Kidney (tissue), 22 donors: Measurements from ENCODE around the gene PNKP. TPM values are rescaled to one million over a fixed set of nuclear protein-coding genes. Genes with fewer than 3 reads are reported as not detected.

Source experiments
- DNase-seq, 5 donors: peaks; one replicate each; pipeline ENCODE4 v3.0.0-alpha.2; 2013 to 2020
- FAIRE-seq: peaks from 2 replicates; lab custom pipeline; 2012; peaks lifted over from hg19 to GRCh38; lab: Jason Lieb, UNC
- H3K27ac ChIP-seq, 2 donors: one replicate each; pipeline ENCODE4 v1.7.0; 2013; ENCODE audit warnings: low read depth in 2 of 2, low read length in 2 of 2, inconsistent platforms in 1 of 2
- H3K27me3 ChIP-seq: one replicate; pipeline ENCODE4 v1.7.1; 2013; ENCODE audit warnings: low read length, inconsistent platforms; ENCODE audit not compliant: control insufficient read depth, insufficient read depth
- H3K36me3 ChIP-seq, 3 donors: one replicate each; pipeline versions ENCODE4 v1.7.0 to v1.7.1; 2013; ENCODE audit warnings: low read length in 3 of 3, control low read depth in 1 of 3, inconsistent platforms in 1 of 3; ENCODE audit not compliant: insufficient read depth in 3 of 3, control insufficient read depth in 2 of 3
- H3K4me1 ChIP-seq, 3 donors: one replicate each; pipeline versions ENCODE4 v1.7.0 to v1.7.1; 2013; ENCODE audit warnings: low read length in 3 of 3, inconsistent platforms in 1 of 3, low read depth in 1 of 3; ENCODE audit not compliant: control insufficient read depth in 2 of 3, insufficient read depth in 2 of 3
- H3K4me3 ChIP-seq, 3 donors: one replicate each; pipeline versions ENCODE4 v1.7.0 to v1.8.1; 2013; ENCODE audit warnings: low read length in 3 of 3, control low read depth in 1 of 3, inconsistent platforms in 1 of 3
- H3K9ac ChIP-seq, 3 donors: one replicate each; pipeline versions ENCODE4 v1.7.0 to v1.7.1; 2013; ENCODE audit warnings: low read length in 3 of 3, control low read depth in 1 of 3, inconsistent platforms in 1 of 3
- H3K9me3 ChIP-seq, 3 donors: one replicate each; pipeline versions ENCODE4 v1.7.0 to v1.7.1; 2013; ENCODE audit warnings: low read length in 3 of 3, control low read depth in 1 of 3, inconsistent platforms in 1 of 3; ENCODE audit not compliant: control insufficient read depth in 2 of 3, insufficient read depth in 1 of 3
- CTCF ChIP-seq: IDR thresholded peaks from 3 replicates; pipeline ENCODE4 v1.5.1; 2012; ENCODE audit warnings: mild to moderate bottlenecking, moderate library complexity, borderline replicate concordance; ENCODE audit not compliant: insufficient read depth; ENCODE audit errors: extremely low read depth
- intact Hi-C: fragments of 100-400 bp; cut with DNase I; formaldehyde crosslinking; loops from one replicate; pipeline ENCODE4 v1.11.1; 2022
- long read RNA-seq, 10 donors: library from polyadenylated mRNA in 1 of 10; unstranded in 1 of 10; transcript quantifications; one replicate each; pipeline ENCODE4 v2.0.0 and lab custom pipeline, GENCODE V29; 2021 to 2026
- polyA plus RNA-seq: library from polyadenylated mRNA; stranded (reverse); fragments of 350-450 nt; fragmentation: Illumina TruSeq; extraction: RNeasy Lipid Tissue Mini Kit (QIAGEN cat#74804); gene quantifications from one replicate; pipeline ENCODE4 v1.2.3, GENCODE V29; 2014; ENCODE audit warnings: low read depth, low replicate concordance; ENCODE audit not compliant: insufficient read depth
- total RNA-seq: library from RNA; stranded (reverse); fragmentation: NEBNext Ultra II Directional; extraction: Animal tissue kit (Norgen Biotek cat#: 25700); gene quantifications from one replicate; pipeline ENCODE4 v1.2.1, GENCODE V29; 2021
- donor health status: control.
- donor health status: control.
- donor health status: control.
- donor health status: control.
- donor health status: control.
- donor health status: DM: yes; HTN: yes; CAD: no.
- donor health status: Normal renal cell carcinoma (clear cell type).

PNKP gene
- total RNA-seq: 101 TPM
- polyA plus RNA-seq: 45.5 TPM
- long read RNA-seq, donor 1, partial matches to known transcripts: 0 of 7 reads
- long read RNA-seq, donor 1, other reads (novel, unspliced or antisense): 0 of 7 reads
- long read RNA-seq, donor 2, partial matches to known transcripts: 0 of 5 reads
- long read RNA-seq, donor 2, other reads (novel, unspliced or antisense): 0 of 5 reads
- long read RNA-seq, donor 3, partial matches to known transcripts: 25 of 36 reads
- long read RNA-seq, donor 3, other reads (novel, unspliced or antisense): 0 of 36 reads
- long read RNA-seq, donor 4, partial matches to known transcripts: 0 of 9 reads
- long read RNA-seq, donor 4, other reads (novel, unspliced or antisense): 0 of 9 reads
- long read RNA-seq, donor 5, partial matches to known transcripts: 0 of 1 reads
- long read RNA-seq, donor 5, other reads (novel, unspliced or antisense): 0 of 1 reads
- long read RNA-seq, donor 6, partial matches to known transcripts: 0 of 5 reads
- long read RNA-seq, donor 6, other reads (novel, unspliced or antisense): 0 of 5 reads
- long read RNA-seq, donor 7, transcript PNKP-201 (17 exons, 2,041 nt): major isoform, 14 of 35 reads
- long read RNA-seq, donor 7, transcript PNKP-207 (16 exons, 1,665 nt): minor isoform, 5 of 35 reads
- long read RNA-seq, donor 7, partial matches to known transcripts: 4 of 35 reads
- long read RNA-seq, donor 7, other reads (novel, unspliced or antisense): 11 of 35 reads
- long read RNA-seq, donor 8, partial matches to known transcripts: 18 of 26 reads
- long read RNA-seq, donor 8, other reads (novel, unspliced or antisense): 0 of 26 reads
- long read RNA-seq, donor 9, partial matches to known transcripts: 0 of 5 reads
- long read RNA-seq, donor 9, other reads (novel, unspliced or antisense): 0 of 5 reads
- long read RNA-seq, donor 10, partial matches to known transcripts: 0 of 6 reads
- long read RNA-seq, donor 10, other reads (novel, unspliced or antisense): 0 of 6 reads

GRCh38 chr19:49866933-49867782, at the start of gene PNKP:
PNKP (minus strand) TSS chr19:49867576; CDS start chr19:49867204, 372 bp downstream.
- FAIRE-seq: no peak
- Histone ChIP-seq H3K9me3 (no peaks in the 10 kb centered on the region), H3K27ac (peak within 1 kb of the TSS; percentile 94 to 97), H3K36me3 (peaks cover 6 to 18% (median 11%) of the 10 kb centered on the region in 3 donors), H3K9ac (peak within 1 kb of the TSS; percentile 54 to 72 (median 69)), H3K4me1 (peaks cover 2 to 31% (median 16%) of the 10 kb centered on the region in 3 donors), H3K27me3 (no peaks in the 10 kb centered on the region), H3K4me3 (peak within 1 kb of the TSS; percentile 79 to 89 (median 82))
- intact Hi-C loops: no loop called here
- peak; percentile 94 to 98 (median 96) for DNase-seq
- TF ChIP-seq CTCF: peak; percentile 0

- DNase-seq: no peak
- no peak overlapping the region for H3K9ac ChIP-seq
- no peak for FAIRE-seq
- H3K4me1 ChIP-seq: peaks cover 0 to 7% (median 0%) of the 10 kb centered on the region in 3 donors
- H3K27me3 ChIP-seq: no peaks in the 10 kb centered on the region
- no peaks in the 10 kb centered on the region for H3K9me3 ChIP-seq
- peaks cover 0 to 14% (median 0%) of the 10 kb centered on the region in 3 donors for H3K36me3 ChIP-seq
- no peak overlapping the region for H3K27ac ChIP-seq
- intact Hi-C loops: no loop called here
- H3K4me3 ChIP-seq: no peak overlapping the region
- TF ChIP-seq CTCF: no peak
These were observed 47.9 kb upstream of the PNKP start for GRCh38 chr19:49915271-49915670.

- no peak for TF ChIP-seq CTCF
- Histone ChIP-seq H3K9me3 (no peaks in the 10 kb centered on the region), H3K27me3 (no peaks in the 10 kb centered on the region), H3K27ac (no peak overlapping the region), H3K4me1 (peaks cover 0 to 7% (median 0%) of the 10 kb centered on the region in 3 donors), H3K9ac (no peak overlapping the region), H3K4me3 (no peak overlapping the region), H3K36me3 (peaks cover 0 to 19% (median 0%) of the 10 kb centered on the region in 3 donors)
- DNase-seq: no peak
- no peak for FAIRE-seq
- intact Hi-C loops: no loop called here
These were observed 46.3 kb upstream of the PNKP start for GRCh38 chr19:49913720-49914119.
